HL-60 (cell line): ENCODE data around the gene KIF2C.
A peak's percentile ranks its signal among the peaks of the same experiment; 100 is the strongest.

Experiments
- DNase-seq, 2 experiments: peaks; one replicate each; pipeline ENCODE4 v3.0.0-alpha.2; 2010 to 2020; ENCODE audit warnings: low read depth in 1 of 2, low spot score in 1 of 2
- H3K27ac ChIP-seq: fragments of 250-450 bp; sonication (Bioruptor Pico); replicated peaks from 2 replicates; pipeline ENCODE4 v1.5.1; 2020; ENCODE audit warnings: mild to moderate bottlenecking, moderate library complexity
- H3K27me3 ChIP-seq: fragments of 250-450 bp; sonication (Bioruptor Pico); 2 replicates; pipeline ENCODE4 v1.5.1; 2021; ENCODE audit warnings: mild to moderate bottlenecking, moderate library complexity; ENCODE audit not compliant: insufficient read depth, poor library complexity, severe bottlenecking
- H3K4me3 ChIP-seq: replicated peaks from 2 replicates; pipeline ENCODE4 v1.5.1; 2011; ENCODE audit warnings: mild to moderate bottlenecking, control low read depth, low read length; ENCODE audit not compliant: insufficient read depth
- CTCF ChIP-seq: IDR thresholded peaks from one replicate; pipeline ENCODE4 v1.5.1; 2011; ENCODE audit warnings: low read length, control low read depth, inconsistent platforms; ENCODE audit not compliant: insufficient read depth
- GABPA ChIP-seq: IDR thresholded peaks from 2 replicates; pipeline ENCODE4 v1.6.1; 2012; ENCODE audit warnings: low read depth
- POLR2AphosphoS5 ChIP-seq: IDR thresholded peaks from 2 replicates; pipeline ENCODE4 v1.6.1; 2012; ENCODE audit warnings: low read depth
- SPI1 ChIP-seq: IDR thresholded peaks from 2 replicates; pipeline ENCODE4 v1.6.1; 2012; ENCODE audit warnings: low read depth, mild to moderate bottlenecking, borderline replicate concordance
- TF ChIP-seq, protein P1 (sequence below): IDR thresholded peaks from 2 replicates; pipeline ENCODE4 v1.6.1; 2012; ENCODE audit warnings: low read depth; ENCODE audit not compliant: insufficient replicate concordance

Gene KIF2C

DNA sequence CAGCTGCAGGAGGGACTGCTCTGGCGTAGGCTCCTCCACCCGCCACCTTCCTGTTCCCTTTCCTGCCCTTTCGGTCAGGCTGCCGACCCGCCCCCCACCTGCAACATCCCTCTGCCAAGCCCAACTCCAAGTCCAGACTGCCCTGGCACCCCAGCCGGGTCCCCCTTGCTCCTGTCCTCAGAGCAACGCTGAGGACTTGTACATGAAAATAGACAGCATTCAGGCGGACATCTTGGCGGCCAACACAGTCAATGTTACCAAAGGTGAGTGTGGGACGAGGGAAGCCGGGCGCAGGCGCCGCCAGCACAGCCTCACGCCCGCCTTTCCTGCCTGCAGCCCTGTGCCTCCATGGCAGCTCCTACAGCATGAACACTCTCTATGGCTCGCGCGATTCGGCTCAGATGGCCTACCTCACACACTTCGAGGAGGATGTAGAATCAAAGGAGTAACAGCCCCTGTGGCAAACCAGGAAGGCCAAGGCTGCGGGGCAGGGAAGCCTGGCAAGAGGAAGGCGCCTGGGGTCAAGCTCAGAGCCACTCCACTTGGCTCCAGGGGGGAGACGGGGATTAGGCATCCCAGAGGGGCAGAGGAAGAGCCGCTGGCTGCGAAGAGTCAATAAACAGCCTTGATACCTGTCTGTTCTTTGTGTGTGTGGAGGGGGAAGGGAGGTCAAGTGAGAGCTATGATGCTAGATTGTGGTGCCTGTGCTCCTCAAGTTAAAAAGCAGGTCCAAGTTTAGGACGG, 14.5 kb upstream of the KIF2C start:
- Histone ChIP-seq H3K27me3 (no peaks in the 10 kb centered on the region), H3K4me3 (peak overlapping the region; percentile 34), H3K27ac (peak overlapping the region; percentile 45)
- no peak for DNase-seq
- TF ChIP-seq POLR2AphosphoS5: 0 out of 2 replicates have a peak, but pooled peaks have one; percentile 0
- no peak for TF ChIP-seq SPI1
- TF ChIP-seq, protein P1, sequence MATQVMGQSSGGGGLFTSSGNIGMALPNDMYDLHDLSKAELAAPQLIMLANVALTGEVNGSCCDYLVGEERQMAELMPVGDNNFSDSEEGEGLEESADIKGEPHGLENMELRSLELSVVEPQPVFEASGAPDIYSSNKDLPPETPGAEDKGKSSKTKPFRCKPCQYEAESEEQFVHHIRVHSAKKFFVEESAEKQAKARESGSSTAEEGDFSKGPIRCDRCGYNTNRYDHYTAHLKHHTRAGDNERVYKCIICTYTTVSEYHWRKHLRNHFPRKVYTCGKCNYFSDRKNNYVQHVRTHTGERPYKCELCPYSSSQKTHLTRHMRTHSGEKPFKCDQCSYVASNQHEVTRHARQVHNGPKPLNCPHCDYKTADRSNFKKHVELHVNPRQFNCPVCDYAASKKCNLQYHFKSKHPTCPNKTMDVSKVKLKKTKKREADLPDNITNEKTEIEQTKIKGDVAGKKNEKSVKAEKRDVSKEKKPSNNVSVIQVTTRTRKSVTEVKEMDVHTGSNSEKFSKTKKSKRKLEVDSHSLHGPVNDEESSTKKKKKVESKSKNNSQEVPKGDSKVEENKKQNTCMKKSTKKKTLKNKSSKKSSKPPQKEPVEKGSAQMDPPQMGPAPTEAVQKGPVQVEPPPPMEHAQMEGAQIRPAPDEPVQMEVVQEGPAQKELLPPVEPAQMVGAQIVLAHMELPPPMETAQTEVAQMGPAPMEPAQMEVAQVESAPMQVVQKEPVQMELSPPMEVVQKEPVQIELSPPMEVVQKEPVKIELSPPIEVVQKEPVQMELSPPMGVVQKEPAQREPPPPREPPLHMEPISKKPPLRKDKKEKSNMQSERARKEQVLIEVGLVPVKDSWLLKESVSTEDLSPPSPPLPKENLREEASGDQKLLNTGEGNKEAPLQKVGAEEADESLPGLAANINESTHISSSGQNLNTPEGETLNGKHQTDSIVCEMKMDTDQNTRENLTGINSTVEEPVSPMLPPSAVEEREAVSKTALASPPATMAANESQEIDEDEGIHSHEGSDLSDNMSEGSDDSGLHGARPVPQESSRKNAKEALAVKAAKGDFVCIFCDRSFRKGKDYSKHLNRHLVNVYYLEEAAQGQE: no peak
- no peak for TF ChIP-seq GABPA
- TF ChIP-seq CTCF: no peak

DNA sequence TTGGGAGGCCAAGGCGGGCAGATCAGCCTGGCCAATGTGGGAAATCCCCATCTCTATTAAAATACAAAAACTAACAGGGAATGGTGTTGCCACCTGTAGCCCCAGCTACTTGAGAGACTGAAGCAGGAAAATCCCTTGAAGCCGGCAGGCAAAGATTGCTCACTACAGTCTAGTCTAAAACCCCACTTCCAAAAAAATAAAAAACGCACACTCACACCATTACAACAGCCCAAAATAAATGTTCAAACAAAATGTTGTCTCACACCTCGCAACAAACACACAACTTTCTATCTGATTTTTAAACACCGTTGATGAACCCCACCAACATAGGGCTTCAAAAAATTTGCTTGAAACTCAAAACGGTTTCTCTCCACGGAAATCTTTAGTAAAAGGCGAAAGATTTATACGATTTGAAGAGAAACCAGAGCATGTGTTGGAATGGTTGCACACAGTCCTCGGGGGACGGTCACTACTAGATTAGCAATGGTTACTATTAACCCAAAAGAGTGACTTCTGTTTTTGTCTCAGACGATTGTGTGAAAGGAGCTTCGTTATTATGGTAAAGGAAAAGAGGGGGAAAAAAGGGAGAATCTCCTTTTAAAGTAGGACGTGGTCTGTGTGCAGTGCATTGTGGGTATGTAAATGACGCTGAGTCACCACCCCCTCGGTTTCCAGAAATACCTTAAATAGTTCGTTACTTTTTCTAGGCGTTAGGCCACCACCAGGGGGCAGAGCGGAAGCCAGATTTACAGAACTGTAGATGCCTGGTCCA, 8.7 kb upstream of the KIF2C start, which contains the start of gene RNU5D-1:
Gene RNU5D-1 (minus strand): TSS at position 430 of the 772 bp plus-strand sequence.
- DNase-seq: peak; percentile 84 to 96
- TF ChIP-seq GABPA (peak; percentile 38; the same call in 1 of the 2 replicates), CTCF (peak; percentile 73), POLR2AphosphoS5 (peak; percentile 99), SPI1 (peak; percentile 29; the same call in 1 of the 2 replicates)
- TF ChIP-seq, protein P1: peak; percentile 10
- Histone ChIP-seq H3K4me3 (no peak within 1 kb of the TSS), H3K27me3 (no peaks in the 10 kb centered on the region), H3K27ac (peak within 1 kb of the TSS; percentile 100)

DNA sequence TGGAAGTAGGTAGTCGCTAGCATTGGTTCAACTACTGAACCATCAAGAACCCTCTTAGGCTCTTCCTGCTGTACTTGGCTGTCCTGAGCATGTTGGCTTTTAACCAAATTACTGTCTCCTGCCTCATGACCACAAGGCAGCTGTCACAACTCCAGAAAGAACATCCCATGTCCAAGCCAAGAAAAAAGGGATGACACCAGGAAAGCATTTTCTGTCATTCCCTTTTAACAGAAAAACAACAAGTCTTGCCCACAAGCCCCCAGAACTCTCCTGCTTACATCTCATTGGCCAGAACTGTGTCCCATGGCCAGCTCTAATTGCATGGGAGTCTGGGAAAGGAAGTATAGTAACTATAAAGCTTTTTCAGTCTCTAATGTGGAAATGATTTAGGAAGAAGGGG, 6.3 kb upstream of the KIF2C start:
- TF ChIP-seq, protein P1: no peak
- TF ChIP-seq POLR2AphosphoS5 (no peak), SPI1 (no peak), CTCF (no peak), GABPA (no peak)
- no peak for DNase-seq
- Histone ChIP-seq H3K4me3 (no peak overlapping the region), H3K27ac (no peak overlapping the region), H3K27me3 (no peaks in the 10 kb centered on the region)
